Bone marrow (tissue), 2 donors: ENCODE data around the gene PTPN7.
"Not testable (repeated sequence)": the region's sequence is repeated elsewhere in the genome, so short reads cannot be mapped to it uniquely, and the experiment has no call there.

Experiments used
- DNase-seq, 2 donors: peaks; one replicate each; lab custom pipeline; 2025; lab: John Stamatoyannopoulos, UW

Gene PTPN7

DNA sequence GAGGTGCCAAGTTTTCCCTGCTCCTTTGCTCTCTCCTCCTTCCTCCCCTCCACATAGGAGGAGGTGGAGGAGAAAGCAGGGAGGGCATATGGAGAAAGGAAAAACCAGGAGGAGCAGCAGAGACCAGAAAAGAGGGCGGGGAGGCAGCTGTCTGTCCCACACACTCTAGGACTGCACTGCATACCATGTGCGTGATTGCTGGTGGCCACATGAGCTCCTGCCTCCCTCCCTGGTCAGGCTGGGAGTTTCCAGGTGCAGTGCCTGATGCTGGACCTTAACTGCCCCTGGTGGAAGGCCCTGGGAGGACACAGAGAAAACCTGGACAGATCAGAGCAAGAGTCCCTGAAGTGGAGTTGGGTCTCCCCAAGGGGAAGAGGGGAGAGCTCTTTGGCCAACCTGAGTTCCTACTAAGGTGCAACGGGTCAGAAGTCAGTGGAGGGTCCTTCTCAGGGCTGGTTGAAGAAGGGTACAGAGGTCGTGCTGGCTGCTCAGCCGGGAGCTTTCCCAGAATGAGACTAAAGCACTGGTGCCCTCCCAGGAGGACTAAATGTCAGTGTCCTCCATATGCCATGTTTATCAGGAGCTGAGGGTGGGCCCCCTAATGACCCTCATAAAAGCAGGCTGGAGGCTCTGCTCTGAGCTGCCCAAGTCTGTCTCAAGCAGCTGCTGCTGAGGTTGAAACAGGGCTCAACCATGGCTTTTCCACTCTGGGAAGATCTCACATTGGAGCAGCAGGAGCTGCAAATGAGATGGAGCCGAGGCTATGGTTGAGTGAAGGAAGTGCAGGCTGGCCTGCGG lies 29.7 kb upstream of the PTPN7 start:
- no peak for DNase-seq

DNA sequence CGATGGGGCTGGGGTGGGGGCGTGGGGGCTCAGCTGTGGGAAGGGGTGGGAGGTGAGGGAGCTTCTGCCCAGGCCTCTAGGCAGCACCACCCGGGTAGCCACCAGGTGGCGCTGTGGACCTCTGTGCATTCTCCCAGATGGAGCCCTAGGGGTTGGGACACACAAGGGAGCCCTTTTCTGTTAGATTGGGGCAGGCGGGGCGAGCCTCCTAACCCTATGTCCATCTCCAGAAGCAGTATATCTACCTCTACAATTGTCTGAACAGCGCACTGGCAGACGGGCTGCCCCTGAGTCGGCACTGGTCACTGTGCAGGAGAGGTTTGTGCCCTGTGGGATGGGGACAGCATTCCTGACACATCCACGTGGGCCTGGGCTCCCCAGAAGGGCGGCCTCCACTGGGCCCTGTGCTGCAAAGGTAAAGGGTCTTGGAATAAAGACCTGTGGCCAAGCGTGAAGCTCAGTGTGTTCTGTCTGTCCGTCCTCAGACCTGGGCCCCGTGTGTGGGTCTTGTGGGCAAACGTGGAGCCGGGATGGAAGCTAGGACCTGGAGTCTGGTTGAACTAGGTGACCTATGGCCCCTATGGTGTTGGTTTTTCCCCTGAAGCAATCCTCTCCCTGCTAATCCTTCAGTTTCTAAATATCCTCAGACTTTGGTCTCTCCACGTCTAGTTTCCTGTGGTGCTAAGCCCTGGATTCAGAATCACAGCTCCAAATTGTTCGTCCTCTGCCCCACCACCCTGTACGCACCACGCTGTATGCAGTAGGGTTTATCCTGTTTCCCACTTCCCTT lies 28.8 kb upstream of the PTPN7 start:
- peak in 1 of 2 donors; percentile 59 for DNase-seq

DNA sequence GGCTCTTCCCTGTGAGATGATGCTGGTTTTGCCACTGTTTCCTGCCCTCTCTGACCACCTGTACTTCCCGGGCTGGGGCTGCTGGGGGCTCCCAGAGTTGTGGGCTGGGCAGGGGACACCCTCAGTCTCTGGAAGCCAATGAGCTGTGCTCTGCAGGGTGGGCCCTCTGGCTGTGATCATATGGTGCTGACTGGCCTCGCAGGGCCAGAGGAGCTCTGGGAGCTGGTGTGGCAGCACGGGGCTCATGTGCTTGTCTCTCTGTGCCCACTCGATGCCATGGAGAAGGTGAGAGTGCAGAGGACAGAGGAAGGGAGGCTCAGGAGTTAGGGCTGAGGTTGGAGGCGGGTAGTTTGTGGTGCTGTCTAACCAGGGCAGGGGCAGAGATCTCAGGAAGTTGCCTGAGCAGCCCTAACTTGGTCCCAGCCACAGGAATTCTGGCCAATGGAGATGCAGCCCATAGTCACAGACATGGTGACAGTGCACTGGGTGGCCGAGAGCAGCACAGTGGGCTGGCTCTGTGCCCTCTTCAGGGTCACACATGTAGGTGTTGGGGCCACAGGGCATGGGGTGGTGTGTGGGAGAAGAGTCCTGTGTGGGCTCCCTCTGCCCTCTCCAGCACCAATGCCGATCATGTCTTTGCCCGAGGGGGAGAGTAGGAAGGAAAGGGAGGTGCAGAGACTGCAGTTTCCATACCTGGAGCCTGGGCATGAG lies 27.4 kb upstream of the PTPN7 start:
- DNase-seq, result no peak

DNA sequence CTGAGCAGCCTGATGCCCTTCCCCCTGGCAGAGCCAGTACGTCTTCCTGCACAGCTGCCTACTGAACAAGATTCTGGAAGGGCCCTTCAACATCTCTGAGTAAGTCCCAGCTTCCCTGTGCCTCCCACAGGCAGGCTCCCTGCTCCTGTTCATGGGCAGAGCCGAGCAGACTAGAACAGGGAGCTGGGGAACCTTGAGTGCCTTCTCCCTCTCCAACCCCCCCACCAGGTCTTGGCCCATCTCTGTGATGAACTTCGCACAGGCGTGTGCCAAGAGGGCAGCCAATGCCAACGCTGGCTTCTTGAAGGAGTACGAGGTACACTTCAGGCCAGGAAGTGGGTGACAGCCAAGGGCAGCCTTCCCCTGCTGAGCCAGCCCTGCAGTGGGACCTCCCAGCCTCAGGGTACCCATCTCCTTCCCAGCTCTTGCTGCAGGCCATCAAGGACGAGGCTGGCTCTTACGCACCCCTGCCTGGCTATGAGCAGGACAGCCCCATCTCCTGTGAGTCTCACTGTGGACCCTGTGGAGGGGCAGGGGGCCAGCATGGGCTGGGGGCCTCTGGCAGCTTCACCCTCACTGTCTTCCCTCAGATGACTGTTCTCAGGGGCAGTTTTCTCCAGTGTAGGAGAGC lies 26.8 kb upstream of the PTPN7 start:
- no peak for DNase-seq

DNA sequence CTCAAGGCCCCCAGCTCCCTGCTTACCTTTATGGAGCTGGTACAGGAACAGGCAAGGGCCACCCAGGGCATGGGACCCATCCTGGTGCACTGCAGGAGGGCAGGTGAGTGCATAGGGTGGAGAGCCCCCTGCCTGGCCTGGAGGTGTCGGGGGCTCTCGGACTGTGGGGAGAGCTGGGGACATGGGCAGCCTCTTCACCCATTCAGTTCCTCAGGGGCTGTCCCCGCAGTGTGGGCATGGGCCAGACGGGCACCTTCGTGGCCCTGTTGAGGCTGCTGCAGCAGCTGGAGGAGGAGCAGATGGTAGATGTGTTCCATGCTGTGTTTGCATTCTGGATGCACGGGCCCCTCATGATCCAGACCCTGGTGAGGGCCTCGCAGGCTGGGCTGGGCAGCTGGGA lies 25.9 kb upstream of the PTPN7 start:
- no peak for DNase-seq

DNA sequence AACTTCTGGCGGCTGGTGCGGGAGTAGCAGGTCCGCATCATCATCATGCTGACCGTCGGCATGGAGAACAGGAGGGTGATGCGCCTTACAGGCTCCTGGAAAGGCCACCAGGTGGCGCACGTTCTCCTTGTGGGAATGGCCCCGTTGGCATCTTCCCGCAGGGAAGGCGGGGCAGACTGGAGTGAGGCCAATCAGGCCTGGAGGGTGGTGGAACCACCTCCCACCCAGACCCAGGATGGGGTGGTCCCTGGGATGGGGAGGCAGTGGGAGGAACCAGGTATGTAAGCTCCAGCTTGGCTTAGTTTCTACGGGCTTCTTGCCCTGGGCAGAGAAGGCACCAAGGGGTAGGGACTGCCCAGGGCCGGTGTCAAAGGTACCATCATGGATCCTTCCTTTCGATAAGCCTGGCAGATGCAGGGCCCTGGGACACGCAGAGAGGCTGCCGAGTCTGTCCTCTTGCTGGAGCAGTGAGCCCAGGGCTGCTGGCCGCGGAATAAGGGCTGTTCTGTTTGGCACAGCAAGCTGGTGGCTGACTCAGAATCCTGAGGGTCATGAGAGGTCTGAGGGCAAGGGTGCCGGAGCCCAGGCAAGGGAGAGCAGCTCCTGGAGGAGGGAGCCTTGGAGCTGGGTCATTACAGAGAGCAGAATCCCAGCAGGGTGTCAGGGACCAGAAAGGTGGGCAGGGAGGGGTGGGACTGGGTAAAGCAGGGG lies 24.5 kb upstream of the PTPN7 start:
- peak; percentile 44 to 47 for DNase-seq

DNA sequence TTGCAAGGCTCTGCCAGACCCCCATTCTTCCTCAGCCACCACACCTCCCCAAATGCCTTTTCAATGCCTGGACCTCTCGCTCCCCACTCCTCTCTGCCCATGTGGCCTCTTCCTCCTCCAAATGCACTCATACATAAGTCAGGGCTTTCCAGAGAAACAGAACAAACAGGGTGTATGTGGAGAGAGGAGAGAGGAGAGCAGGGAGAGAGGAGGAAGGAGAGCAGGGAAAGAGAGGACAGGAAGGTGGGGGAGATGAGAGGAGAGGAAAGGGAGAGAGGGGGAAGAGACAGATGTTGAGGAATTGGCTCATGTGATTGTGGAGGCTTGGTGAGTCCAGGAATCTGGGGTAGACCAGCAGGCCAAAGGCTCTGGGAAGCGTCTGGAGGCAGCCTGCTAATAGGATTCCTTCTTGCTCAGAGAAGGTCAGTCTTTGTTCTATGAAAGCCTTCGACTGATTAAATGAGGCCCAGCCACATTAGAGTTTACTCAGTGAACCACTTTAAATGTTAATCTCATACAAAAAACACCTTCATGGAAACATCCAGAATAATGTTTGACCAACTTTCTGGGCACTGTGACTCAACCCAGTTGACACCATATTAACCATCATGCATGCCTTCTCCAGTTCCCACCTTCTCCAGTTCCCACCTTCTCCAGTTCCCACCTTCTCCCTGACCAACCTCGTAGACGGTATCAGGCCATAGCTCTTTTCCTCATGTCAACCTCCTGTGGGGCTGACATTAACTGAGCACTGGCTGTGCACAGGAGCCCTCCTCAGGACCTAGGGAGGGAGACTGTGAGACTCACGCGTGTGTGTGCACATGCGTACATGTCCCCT lies 21.9 kb upstream of the PTPN7 start:
- no peak for DNase-seq

DNA sequence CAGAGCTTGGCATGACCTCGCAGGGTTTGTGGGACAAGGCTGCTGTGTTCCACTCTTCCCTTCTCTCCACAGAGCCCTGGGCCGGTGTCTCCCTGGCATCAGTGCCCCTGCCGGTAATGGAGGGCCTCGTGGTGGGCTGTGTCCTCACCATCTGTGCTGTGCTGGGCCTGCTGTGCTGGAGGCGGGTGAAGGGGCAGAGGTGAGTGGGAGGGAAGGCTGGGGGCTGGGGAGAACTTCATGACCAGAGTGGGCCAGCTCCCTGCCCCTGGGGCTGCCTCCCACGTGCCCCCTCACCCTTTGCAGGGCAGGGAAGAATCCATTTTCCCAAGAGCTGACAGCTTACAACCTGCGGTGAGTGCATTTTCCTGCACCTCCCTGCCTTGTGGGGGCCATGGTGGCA lies 21.2 kb upstream of the PTPN7 start:
- no peak for DNase-seq

DNA sequence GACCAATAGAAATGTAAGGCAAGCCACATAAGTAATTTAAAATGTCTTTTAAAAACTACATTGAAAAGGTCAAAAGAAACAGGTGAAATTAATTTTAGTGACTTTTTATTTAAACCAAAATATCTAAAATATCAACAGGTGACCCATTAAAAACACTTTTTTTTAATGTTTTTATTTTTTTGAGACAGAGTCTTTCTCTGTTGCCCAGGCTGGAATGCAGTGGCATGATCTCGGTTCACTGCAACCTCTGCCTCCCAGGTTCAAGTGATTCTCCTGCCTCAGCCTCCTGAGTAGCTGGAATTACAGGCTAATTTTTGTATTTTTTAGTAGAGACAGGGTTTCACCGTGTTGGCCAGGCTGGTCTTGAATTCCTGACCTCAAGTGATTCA lies 20.3 kb upstream of the PTPN7 start:
- not testable (repeated sequence) for DNase-seq

DNA sequence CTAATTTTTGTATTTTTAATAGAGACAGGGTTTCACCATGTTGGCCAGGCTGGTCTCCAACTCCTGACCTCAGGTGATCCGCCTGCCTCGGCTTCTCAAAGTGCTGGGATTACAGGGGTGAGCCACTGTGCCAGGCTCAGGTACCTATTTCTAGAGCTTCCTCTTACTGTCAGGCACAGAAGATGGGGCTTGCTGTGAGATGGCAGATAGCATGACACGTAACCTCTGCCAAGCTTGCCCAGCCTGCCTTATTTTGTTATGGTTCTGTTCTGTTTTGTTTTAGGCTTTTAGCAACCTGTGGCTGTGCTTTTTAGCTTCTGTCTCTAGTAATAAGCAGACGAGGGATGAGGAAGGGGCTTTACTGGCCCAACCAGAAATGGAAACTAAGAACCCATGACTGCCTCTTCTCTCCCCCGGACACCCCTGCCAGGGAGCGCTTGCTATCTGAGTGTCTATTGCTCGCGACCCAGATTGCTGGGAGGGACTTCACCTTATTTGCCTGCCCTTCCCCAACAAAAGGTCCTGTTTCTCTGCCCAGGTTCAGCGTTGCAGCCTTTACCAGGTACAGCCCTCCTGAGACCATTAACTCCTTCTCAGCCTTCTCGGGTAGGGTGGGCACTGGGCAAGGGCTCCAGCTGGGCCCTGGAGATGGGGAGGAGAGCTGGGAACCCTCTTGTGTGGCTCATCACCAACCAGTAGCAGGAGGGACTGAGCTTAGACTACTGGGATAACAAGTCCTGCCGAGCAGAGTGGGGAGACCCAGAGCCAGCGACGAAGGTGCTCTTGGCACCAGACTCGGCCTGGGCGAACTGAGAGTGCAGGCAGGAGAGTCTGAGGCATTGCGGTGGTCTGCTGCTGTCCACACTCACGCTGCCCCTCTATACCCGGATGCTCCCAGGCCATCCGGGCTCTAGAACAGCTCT lies 19.7 kb upstream of the PTPN7 start:
- DNase-seq, result no peak

DNA sequence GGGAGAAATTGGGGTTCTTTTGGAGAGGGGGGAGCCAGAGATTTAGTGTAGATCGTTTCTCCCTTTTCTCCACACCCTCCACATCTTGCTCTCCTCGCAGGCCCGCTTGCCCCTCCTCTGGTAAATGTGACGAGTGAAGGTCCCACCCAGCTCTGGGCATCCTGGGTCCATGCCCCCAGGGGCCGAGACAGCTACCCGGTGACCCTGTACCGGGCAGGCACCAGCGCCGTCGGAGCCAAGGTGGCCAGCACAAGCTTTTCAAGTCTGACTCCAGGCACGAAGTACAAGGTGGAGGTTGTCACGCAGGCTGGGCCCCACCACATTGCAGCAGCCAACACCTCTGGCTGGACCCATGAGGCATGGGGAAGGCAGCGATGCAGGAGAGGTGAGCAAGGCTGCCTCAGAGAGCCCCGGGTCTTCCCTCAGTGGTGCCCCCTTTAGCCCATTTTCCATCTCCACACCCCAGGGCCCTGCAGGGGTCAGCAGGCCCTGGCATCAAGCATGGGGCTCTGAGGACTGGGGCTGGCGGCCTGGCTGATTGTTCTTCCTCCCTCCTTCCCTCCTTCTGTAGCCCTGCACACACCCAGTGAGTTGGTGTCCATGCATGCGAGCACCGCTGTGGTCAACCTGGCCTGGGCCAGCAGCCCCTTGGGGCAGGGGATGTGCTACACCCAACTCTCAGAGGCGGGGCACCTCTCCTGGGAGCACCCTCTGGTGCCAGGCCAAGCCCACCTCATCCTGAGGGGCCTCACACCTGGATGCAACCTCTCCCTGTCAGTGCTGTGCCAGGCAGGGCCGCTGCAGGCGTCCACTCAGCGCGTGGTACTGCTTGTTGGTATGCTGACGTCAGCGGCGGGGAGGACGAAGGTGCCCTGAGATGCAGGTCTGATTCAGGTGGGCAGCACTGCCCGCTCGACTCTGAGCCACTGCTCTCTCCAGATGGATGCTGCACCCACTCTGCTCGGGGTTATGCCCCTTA lies 16.8 kb upstream of the PTPN7 start:
- DNase-seq, result no peak

DNA sequence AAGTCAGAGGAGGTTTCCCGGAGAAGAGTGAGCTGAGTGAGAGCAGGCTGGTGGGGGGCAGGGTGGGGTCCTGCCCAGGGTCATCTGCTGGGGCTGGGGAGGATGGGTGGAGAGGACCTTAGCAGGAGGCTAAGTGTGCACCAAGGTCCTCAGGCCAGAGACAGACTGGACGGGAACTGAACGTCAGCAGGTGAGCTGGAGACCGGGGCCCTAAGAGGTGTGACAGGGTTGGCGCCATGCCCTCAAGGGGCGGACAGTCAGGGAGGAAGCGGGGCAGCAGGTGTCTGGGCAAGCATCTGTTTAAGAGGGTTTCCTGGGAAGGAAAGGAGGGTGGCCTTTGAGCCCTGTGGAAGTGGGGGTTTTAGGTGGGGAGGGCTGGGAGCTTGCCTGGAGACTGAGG lies 13.6 kb upstream of the PTPN7 start:
- DNase-seq, result no peak

DNA sequence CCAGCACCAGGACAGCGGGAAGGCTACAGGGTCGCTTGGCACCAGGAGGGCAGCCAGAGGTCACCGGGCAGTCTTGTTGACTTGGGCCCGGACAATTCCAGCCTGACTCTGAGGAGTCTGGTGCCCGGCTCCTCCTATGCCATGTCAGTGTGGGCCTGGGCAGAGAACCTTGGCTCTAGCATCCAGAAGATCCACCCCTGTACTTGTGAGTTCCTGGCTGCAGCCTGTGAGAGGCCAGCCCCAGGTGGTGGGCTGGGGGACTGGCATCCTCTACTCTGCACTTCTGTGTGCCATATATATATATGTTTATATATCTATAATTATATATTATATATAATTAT lies 11.6 kb upstream of the PTPN7 start:
- DNase-seq, result no peak

DNA sequence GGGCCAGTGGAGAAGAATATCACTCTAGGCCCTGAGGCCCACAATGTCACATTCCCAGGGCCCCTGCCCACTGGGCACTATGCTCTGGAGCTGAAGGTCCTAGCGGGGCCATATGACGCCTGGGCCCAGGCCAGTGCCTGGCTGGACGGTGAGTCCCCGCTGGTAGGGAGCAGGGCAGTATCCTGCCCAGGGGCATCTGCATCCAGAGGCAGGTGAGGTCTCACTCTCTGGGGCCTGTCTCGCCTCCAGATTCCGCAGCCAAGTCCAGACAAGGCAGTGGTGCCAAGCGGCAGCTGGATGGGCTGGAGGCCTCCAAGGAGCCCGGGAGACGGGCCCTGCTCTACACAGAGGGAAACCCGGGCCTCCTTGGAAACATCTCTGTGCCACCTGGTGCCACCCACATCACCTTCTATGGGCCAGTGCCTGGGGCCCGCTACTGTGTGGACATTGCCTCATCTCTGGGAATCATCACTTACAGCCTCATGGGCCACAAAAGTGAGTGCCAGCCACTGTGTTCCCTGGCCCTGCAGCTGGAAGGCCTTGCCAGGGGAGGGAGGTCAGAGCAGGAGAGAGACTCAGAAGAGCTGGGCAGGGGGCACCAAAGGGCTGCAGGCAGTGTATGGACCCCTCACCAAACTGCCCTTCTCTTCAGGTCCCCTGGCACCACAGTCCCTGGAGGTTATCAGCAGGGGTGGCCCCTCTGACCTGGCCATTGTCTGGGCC lies 11.1 kb upstream of the PTPN7 start:
- no peak for DNase-seq

DNA sequence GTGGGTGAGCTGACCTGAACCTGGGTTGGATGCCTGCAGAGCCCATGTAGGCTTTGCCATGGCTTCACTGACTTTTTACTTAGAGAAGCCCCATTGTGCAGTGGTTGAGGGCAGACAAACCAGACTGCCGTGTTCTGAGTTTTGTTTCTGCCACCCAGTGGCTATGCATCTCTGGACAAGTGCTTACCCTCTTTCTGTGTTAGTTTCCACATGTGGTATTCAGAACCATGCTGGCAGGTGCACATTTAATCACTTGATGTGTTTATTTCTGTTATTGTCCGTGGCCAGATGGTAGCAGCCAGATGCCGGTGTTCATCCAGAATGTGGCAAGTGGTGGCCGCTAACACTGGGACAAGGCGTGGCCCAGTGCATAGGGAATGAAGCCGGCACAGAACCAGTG lies 10.3 kb upstream of the PTPN7 start:
- DNase-seq, result no peak

DNA sequence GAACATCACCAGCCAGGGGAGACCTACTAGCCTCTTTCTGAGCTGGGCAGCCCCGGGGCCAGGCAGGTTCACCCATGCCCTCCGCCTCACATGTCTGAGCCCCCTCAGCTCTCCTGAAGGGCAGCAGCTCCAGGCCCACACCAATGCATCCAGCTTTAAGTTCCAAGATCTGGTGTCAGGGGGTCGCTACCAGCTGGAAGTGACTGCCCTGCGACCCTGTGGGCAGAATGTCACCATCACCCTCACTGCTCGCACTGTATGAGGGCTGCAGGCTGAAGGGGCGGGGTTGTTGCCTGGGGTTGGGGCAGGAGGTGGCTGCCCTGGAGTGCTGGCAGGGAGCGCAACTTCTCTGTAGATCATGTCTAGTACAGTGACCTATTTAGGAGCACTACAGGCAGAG lies 8.5 kb upstream of the PTPN7 start:
- DNase-seq, result no peak

DNA sequence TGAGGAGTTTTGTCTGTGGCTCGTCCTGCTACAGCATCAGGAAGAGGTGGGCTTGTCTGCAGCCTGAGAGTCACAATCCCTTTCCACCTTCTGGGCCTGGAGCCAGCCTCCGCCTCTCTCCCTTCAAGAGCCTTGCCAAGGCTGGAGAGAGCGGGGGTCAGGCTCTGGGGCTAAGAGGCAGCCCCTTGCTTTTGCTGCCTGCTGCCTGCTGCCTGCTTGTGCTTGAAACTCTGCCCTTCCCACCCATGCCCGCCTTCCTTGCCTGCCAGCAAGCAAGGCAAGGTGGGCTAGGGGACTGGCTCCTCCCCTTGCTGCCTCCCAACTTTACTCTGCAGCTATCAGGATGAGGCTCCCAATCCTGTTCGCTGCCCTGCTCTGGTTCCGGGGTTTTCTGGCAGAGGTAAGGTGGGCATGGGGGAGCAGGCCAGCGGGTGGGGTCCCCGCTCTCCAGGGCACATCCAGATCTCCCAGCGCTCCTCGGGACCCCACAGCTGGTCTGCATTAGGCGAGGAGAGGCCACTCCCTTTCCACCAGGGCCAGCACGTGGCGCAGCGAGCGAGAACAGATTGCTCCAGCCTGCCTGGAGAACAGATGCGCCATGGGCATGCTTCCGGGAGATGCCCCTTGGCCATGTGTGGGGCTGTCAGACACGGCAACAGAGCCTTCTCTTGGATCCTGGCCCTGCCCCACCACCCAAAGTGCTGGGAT lies 7.5 kb upstream of the PTPN7 start:
- DNase-seq, result no peak
